ENCODE results near the gene SNX10. TPM values are rescaled to one million over a fixed set of nuclear protein-coding genes. Genes with fewer than 3 reads are reported as not detected.

The SNX10 gene
- total RNA-seq, 2 donors from 2014 or later = 1.3 to 6.7 TPM

- no peak overlapping the region for H3K4me3 ChIP-seq
- no peak overlapping the region for H3K27ac ChIP-seq
- H3K4me1 ChIP-seq = no peaks in the 10 kb centered on the region
- H3K36me3 ChIP-seq (replicated peaks in 1 of 2; ENCODE audit: insufficient read depth in 1 of 2, low read depth in 2 of 2) = no peaks in the 10 kb centered on the region
- H3K9me3 ChIP-seq = no peaks in the 10 kb centered on the region
- intact Hi-C loops (cut with DNase I) = no loop called here
- no peak for DNase-seq
- WGBS, 2 donors = 95 to 96% methylated on average over 4 of the region's 4 CpGs
- no peaks in the 10 kb centered on the region for H3K27me3 ChIP-seq
- no peak for TF ChIP-seq CTCF (IDR thresholded peaks at IDR 0.05)
- no peak for TF ChIP-seq POLR2A (IDR thresholded peaks at IDR 0.05)
- no peak for ATAC-seq
Measured at GRCh38 chr7:26331113-26331512, 39.5 kb downstream of the SNX10 start.

GRCh38 chr7:26331789-26332188 is 40.1 kb downstream of the SNX10 start:
- no peak overlapping the region for H3K4me3 ChIP-seq
- TF ChIP-seq CTCF (IDR thresholded peaks at IDR 0.05) (no peak), POLR2A (IDR thresholded peaks at IDR 0.05) (no peak)
- intact Hi-C loops (cut with DNase I) = no loop called here
- WGBS, 2 donors = 92 to 94% methylated on average over 4 of the region's 4 CpGs
- H3K27ac ChIP-seq = no peak overlapping the region
- no peaks in the 10 kb centered on the region for H3K36me3 ChIP-seq (replicated peaks in 1 of 2; ENCODE audit: insufficient read depth in 1 of 2, low read depth in 2 of 2)
- H3K9me3 ChIP-seq = no peaks in the 10 kb centered on the region
- H3K4me1 ChIP-seq = no peaks in the 10 kb centered on the region
- no peak for ATAC-seq
- DNase-seq = no peak
- H3K27me3 ChIP-seq = no peaks in the 10 kb centered on the region

GRCh38 chr7:26332698-26333097 is 41.0 kb downstream of the SNX10 start:
- ATAC-seq (no peak), DNase-seq (no peak)
- WGBS, 2 donors = 78 to 96% methylated on average over 2 of the region's 2 CpGs
- Histone ChIP-seq H3K9me3 (no peaks in the 10 kb centered on the region), H3K4me1 (no peaks in the 10 kb centered on the region), H3K27me3 (no peaks in the 10 kb centered on the region), H3K4me3 (no peak overlapping the region), H3K36me3 (replicated peaks in 1 of 2; ENCODE audit: insufficient read depth in 1 of 2, low read depth in 2 of 2) (no peaks in the 10 kb centered on the region), H3K27ac (no peak overlapping the region)
- intact Hi-C loops (cut with DNase I) = no loop called here
- TF ChIP-seq POLR2A (IDR thresholded peaks at IDR 0.05) = no peak
- no peak for TF ChIP-seq CTCF (IDR thresholded peaks at IDR 0.05)

- 65 to 90% methylated on average over 1 of the region's 1 CpG for WGBS, 2 donors
- intact Hi-C loops (cut with DNase I) = no loop called here
- DNase-seq (no peak), ATAC-seq (no peak)
- no peak overlapping the region for H3K4me3 ChIP-seq
- no peaks in the 10 kb centered on the region for H3K4me1 ChIP-seq
- H3K27me3 ChIP-seq = no peaks in the 10 kb centered on the region
- no peak for TF ChIP-seq POLR2A (IDR thresholded peaks at IDR 0.05)
- no peak for TF ChIP-seq CTCF (IDR thresholded peaks at IDR 0.05)
- no peaks in the 10 kb centered on the region for H3K9me3 ChIP-seq
- no peak overlapping the region for H3K27ac ChIP-seq
- H3K36me3 ChIP-seq (replicated peaks in 1 of 2; ENCODE audit: insufficient read depth in 1 of 2, low read depth in 2 of 2) = no peaks in the 10 kb centered on the region
Measured at GRCh38 chr7:26334166-26334859, 42.7 kb downstream of the SNX10 start.

- TF ChIP-seq CTCF (IDR thresholded peaks at IDR 0.05) = no peak
- no peak for TF ChIP-seq POLR2A (IDR thresholded peaks at IDR 0.05)
- WGBS, 2 donors = 70 to 73% methylated on average over 2 of the region's 2 CpGs
- H3K27me3 ChIP-seq = no peaks in the 10 kb centered on the region
- ATAC-seq (no peak), DNase-seq (no peak)
- no peak overlapping the region for H3K4me3 ChIP-seq
- intact Hi-C loops (cut with DNase I) = no loop called here
- H3K27ac ChIP-seq = no peak overlapping the region
- no peaks in the 10 kb centered on the region for H3K36me3 ChIP-seq (replicated peaks in 1 of 2; ENCODE audit: insufficient read depth in 1 of 2, low read depth in 2 of 2)
- no peaks in the 10 kb centered on the region for H3K4me1 ChIP-seq
- H3K9me3 ChIP-seq = no peaks in the 10 kb centered on the region
Measured at GRCh38 chr7:26337232-26337865, 45.7 kb downstream of the SNX10 start.

All from body of pancreas (tissue), 4 donors.